ENCODE results near the gene SLC7A7.
A peak's percentile ranks its signal among the peaks of the same experiment; 100 is the strongest.
"Not testable (repeated sequence)": the region's sequence is repeated elsewhere in the genome, so short reads cannot be mapped to it uniquely, and the experiment has no call there.

SLC7A7 gene

DNA sequence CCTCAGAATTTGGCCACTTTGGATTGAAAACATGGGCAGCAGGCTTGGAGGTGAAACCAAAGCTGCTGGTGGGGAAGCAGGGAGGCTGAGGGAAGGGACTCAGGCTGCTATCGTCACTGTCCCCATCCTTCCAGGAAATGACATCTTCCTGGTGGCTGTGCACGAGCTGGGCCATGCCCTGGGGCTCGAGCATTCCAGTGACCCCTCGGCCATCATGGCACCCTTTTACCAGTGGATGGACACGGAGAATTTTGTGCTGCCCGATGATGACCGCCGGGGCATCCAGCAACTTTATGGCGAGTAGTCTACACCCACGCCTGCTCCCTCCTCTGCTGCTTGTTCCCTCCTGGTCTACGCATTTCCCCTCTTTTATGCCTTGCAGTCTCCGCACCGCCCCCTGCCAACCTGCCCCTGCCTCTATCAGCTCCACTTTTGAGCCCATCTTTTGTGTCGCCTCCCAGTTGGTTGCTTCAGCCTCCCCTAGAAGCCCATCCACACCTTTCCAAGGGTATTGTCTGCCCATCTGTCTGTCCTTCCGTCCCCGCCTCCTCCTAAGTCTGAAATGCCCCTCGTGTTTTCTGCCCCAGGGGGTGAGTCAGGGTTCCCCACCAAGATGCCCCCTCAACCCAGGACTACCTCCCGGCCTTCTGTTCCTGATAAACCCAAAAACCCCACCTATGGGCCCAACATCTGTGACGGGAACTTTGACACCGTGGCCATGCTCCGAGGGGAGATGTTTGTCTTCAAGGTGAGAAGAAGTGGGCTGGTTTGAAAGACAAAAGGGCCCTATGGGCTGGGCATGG, 28.1 kb upstream of the SLC7A7 start:
- no peak for DNase-seq (ENCODE audit: low read depth)

DNA sequence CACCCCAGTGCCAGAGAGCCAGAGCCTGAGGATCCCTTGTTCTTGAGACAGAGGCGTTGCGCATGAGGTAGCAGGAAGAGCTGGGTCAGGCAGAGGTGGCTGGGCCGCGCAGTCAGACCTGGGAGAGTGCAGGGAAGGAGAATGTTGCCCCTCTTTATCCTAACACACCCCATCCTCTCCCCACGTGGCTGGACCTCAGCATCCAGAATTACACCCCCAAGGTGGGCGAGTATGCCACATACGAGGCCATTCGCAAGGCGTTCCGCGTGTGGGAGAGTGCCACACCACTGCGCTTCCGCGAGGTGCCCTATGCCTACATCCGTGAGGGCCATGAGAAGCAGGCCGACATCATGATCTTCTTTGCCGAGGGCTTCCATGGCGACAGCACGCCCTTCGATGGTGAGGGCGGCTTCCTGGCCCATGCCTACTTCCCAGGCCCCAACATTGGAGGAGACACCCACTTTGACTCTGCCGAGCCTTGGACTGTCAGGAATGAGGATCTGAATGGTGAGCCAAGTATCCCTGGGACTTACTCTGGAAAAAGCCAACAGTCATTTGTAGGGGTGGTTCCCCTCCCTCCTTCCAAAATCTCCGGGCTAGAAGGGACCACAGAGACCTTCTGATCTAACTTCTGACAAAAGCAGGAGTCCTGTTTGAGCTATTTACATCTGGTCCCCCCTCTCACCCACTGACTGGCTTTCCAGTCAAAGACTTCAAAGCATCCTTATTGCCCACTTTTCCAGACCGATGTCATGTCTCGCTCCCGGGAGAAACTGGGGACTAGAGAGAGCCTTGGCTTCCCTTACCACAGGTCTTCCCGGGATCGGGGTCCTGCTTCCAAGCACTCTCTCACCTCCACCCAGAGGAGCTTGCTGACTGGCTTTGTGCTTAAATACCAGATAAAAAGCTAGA, 27.2 kb upstream of the SLC7A7 start:
- no peak for DNase-seq (ENCODE audit: low read depth)

DNA sequence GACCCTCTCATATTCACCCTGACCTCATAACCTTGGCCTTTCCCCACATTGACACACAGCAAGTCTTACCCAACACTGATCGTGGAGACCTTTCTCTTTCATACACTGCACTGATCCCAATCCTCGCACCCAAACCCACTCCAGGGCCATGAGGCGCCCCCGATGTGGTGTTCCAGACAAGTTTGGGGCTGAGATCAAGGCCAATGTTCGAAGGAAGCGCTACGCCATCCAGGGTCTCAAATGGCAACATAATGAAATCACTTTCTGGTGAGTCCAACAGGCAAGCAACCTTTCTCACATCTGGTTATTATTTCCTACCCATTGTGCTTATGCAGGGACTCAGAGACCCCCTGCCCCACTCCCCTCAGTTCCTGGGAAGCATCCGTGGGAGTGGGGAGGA, 26.5 kb upstream of the SLC7A7 start:
- no peak for DNase-seq (ENCODE audit: low read depth)

DNA sequence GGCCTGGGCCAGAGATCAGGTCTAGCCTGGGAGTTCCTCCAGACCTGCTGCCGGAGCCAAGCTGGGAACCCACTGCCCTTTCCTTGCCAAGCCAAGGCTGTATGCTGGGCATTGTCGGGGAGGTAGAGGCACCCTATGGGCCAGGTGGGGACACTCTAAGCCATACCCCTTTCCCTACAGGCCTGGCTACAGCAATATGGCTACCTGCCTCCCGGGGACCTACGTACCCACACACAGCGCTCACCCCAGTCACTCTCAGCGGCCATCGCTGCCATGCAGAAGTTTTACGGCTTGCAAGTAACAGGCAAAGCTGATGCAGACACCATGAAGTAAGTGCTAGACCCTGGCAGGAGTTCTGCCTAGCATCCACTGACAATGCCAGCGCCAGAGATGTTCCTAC, 26.1 kb upstream of the SLC7A7 start:
- DNase-seq (ENCODE audit: low read depth): no peak

DNA sequence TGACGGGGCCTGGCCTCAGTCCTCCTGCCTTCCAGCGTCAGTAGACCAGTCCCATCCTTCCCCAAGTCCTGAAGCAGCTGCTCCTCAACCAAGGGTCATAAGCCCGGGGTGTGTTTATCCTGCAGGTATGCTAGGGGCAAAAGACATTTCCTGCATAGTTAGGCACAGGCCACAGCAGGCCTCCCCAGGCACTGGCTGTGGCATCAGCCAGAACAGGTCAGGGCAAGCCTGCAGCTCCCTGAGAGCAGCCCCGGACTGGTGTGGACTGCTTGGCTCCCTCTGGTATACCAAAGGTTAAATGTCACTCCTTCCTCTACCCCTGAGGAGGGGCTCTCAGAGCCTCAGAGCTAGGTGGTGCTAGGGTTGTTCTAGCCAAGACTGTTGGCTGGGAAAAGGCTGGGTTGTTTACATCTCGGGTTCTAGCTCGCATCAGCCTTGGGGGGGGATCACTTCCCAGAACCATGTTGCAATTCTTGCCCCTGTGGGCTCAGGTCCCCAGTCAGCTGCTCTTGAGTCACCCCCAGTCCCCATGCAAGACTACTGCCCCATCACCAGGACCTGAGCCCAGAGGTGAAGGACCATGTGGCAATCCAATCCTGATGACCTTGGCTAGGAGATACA, 24.0 kb upstream of the SLC7A7 start:
- DNase-seq (ENCODE audit: low read depth): no peak

DNA sequence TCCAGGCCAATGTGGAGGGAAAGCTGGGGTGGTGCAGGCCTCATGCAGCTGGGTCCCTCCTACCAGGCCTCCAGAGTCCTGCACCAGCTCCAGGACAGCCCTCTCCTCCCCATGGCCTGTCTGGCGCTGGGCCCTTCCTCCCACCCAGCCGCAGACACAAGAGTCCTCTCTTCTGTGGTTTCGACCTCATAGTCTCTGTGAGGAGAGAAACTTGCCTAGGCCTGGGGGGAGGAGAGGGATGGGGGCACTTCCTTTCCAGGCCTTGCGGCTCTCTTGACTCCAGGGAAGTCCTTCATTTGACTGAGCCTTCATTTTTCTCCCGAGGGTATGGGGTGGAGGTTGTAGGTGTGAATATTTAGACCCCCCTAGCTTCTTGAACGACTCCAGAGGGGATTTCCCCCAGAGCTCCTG, 23.4 kb upstream of the SLC7A7 start:
- DNase-seq (ENCODE audit: low read depth): no peak

DNA sequence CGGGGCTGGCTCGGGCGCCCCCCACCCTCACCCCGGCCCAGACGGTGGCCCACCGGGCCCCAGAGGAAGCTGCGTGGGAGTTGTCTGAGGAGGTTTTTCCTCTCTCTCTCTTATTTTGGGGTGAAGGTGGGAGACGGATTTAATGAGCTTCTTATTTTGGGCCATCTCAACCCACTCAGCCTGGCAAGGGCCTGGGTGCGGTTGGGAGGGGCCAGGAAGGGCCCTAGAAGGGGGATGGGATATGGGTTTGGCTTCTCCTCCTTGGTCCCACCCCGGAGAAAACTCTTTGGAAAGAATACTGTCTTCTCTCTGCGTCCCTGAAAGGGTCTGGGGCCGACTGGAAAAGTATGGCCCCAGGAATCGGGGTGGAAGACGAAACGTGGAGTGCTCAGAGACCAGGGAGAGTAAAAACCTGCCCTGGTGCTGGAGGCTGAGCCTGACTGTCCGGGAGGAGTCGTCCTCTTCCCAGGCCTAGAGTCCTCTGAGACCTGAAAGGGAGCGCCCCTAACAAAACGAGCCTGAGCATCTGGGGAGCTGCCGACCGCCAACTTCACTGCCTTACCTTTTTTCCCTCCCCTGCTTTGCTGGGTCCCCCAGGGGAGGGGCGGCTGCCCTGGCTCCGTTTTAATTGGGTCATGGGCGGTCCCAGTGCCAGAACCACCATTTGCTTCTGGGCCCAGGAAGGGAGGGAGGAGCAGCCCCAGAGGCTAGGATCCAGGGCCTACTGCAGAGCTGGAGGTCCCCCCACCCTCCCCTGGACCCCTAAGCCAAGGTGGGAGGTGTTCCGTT, 22.7 kb upstream of the SLC7A7 start:
- DNase-seq (ENCODE audit: low read depth): peak; percentile 42

DNA sequence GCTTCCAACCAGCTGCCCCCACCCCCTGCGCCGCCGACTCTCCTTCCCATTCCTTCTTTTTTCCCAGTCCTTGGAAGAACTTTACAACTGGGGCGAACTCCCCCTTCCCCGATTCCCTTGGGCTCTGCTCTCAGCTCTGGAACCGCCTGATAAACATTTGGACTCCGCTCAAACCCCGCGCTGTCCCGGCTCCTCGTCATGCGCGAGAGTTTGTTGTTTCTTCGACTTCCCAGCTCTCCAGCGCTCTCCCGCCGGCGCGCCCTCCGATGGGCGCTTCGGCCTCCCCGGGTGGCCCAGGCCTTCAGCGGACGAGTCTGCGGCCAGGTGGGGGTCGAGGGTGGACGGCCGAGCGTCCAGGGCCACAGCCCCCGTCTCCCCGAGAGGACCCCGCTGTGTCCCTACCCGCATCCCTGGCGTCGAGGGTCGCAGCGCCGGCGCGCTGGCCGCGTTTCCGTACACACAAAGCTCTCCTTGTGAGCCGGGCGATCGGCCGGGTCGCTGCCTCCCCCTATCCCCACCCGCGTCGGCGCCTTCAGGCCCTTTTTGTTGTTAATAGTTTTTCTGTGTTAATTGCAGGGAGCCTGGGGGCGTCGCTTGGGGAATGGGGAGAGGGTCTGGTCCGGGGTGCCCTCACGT, 22.0 kb upstream of the SLC7A7 start:
- peak; percentile 43 for DNase-seq (ENCODE audit: low read depth)

DNA sequence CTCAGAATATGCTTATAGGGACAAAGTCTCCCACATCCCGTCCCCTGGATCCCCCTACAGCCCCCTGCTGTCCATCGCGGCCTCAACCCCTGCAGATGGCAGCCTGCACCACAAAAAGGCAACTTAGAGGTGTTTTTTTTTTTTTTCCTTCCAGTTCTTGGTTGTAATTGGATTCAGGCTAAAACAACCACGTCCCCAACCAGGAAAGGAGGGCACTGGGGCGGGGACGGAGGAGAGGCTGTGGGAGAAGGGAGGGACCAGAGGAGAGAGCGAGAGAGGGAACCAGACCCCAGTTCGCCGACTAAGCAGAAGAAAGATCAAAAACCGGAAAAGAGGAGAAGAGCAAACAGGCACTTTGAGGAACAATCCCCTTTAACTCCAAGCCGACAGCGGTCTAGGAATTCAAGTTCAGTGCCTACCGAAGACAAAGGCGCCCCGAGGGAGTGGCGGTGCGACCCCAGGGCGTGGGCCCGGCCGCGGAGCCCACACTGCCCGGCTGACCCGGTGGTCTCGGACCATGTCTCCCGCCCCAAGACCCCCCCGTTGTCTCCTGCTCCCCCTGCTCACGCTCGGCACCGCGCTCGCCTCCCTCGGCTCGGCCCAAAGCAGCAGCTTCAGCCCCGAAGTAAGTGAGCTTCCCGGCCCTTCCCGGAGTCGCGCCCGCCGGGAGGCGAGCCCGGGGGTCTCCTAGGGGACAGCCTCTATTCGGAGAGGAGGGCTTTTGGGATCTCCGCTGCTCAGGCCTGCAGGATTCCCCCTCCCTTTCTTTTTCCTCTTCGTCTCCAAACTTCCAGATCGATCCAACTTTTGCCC, 21.3 kb upstream of the SLC7A7 start, which contains the start of gene MMP14:
TSS of gene MMP14 (plus strand) at position 285 of the 813 bp plus-strand sequence. CDS start at position 518, 233 bp downstream.
- peak; percentile 66 for DNase-seq (ENCODE audit: low read depth)

DNA sequence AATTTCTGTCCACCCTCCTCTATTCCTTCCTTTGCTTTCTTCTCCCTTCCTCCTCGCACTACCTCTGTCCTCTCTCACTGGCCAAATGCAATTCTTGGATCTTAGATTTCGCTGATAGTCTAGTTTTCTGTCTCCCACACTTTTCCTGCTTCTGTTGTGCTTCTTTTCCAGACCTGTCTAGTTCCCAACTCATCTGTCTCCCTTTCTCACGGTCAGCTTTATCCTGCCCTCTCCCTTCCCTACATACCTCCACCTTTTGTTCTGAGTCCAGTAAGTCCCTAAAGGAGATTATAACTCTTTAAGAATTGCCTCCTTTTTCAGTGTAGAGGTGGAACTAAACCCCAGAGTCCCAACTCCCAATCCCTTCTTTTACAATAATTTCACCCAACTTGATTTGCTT, 20.3 kb upstream of the SLC7A7 start:
- no peak for DNase-seq (ENCODE audit: low read depth)

DNA sequence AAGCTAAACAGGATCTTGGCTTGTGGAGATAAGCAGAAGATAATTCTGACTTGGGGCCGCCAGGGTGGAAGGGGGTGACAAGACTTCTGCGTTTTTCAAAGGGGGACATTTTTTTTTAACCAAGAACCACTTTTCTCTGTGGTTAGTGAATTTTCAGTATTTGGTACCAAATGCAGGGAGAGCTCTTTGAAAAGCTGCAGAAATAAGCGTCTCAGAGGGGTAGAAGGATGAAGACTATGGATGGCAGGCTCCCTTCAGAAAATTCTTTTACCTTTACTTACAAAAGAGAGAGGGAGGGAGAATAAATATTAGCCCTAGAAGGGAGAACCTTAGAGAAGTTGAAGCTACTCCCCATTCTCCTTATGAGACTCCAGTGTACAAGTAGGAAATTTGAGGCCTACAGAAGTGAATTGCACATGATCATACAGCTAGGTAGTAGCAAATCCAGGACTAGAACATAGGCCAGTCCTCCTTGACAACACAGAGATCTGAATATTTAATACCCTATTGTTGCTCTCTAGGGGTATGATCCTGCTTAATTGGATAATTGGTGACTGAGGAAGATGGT, 15.3 kb upstream of the SLC7A7 start:
- DNase-seq (ENCODE audit: low read depth): no peak

DNA sequence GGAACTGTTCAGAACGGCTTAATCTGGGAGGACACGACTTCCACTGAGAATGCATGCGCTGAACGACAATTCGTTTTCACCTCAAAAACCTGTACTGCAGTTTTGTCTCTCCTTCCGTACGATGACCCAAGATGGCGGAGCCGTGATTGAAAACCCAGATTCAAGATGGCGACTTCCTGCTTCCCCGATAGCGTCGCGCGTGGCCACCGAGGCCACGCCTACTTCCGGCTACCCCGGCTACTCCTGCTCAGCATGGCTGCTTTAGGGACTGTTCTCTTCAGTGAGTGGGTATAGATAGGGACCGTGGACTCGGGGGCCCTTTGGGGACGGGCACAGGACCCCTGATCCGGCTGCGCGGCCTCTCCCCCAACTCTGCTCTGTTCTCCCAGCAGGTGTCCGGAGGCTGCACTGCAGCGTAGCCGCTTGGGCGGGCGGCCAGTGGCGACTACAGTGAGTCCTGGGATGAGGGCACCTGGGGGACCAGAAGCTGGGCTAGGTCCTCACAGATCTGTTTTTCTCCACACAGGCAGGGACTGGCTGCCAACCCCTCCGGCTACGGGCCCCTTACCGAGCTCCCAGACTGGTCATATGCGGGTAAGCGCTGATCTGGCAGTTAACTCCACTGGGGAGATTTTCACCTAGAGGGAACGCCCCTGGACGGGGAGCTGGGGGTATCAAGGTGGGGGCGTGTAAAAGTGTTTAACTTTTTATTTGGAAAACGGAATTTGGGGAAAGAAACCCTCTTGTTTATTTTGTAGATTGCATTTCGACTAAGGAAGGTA, 14.6 kb upstream of the SLC7A7 start, which contains the start of gene MRPL52:
TSS of gene MRPL52 (plus strand) at position 227 of the 782 bp plus-strand sequence. CDS start at position 253, 26 bp downstream.
- DNase-seq (ENCODE audit: low read depth): peak; percentile 78

DNA sequence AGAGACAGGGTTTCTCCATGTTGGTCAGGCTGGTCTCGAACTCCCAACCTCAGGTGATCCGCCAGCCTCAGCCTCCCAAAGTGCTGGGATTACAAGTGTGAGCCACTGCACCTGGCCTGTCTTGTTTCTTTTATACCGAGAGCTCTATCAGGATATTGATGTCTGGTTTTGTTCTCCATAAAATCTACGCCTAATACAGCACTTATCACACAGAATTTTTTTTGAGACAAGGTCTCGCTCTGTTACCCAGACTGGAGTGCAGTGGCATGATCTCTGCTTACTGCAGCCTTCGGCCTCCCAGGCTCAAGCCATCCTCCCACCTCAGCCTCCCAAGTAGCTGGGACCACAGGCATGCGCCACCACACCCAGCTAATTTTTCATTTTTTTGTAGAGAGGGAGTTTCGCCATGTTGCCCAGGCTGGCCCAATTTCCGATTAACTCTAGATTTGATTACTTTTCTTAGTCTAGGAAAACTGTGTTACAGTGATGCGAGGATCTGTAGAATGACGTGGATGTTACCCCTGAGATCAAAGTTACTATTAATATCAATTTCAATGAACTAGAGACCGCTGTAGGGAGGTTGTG, 13.9 kb upstream of the SLC7A7 start:
- DNase-seq (ENCODE audit: low read depth): not testable (repeated sequence)

DNA sequence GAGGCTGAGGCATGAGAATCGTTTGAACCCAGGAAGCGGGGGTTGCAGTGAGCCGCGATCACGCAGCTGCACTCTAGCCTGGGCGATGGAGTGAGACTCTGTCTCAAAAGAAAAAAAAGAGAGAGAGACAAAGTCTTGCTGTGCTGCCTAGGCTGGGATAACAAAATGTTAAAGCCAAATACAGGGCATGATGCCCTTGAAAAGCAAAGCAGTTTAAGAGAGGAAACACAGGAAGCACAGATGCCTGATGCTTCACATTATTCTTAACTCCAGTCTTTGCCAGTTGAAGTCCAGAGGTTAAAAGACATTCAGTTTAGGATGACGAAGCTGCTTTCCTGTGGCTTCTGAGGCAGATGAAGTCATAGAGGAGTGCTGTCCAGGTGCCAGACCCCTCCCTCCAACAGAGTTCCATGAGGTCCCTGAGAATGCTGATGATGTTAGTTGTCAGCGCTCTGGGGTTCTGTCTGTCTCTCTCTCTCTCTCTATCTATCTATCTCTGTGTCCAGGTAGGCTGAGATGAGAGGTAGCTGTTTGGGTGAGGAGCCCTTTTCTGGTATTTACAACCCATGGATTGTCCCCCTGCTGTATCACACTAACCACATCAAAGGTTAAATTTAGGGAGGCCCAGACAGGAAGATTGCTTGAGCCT, 9.6 kb upstream of the SLC7A7 start:
- peak; percentile 60 for DNase-seq (ENCODE audit: low read depth)

DNA sequence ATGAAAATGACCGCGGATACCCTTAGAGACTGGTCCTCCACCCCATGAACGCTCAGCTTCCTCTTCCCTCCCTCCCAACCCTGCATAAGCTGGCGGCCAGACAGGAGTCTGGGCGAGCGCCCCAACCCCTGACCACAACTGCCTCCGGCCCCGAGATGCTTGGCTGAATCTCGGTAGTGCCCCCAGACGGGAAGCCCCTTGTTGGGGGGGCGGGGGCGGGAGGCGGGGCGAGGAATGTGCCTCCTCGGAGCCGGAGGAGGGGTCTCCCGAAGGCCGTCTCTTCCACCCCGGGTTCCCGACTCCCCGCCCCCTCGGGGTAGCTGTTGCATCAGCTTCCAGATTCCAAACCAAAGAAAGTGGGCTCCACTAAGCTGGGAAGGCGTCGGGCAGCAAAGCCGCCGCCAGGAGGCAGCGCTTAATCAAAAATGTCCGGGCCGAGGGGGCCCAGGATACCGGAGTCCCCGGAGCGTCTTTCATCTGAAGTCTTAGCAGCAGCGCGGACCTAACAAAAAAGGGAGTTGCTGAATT, 7.4 kb upstream of the SLC7A7 start:
- DNase-seq (ENCODE audit: low read depth): peak; percentile 76

DNA sequence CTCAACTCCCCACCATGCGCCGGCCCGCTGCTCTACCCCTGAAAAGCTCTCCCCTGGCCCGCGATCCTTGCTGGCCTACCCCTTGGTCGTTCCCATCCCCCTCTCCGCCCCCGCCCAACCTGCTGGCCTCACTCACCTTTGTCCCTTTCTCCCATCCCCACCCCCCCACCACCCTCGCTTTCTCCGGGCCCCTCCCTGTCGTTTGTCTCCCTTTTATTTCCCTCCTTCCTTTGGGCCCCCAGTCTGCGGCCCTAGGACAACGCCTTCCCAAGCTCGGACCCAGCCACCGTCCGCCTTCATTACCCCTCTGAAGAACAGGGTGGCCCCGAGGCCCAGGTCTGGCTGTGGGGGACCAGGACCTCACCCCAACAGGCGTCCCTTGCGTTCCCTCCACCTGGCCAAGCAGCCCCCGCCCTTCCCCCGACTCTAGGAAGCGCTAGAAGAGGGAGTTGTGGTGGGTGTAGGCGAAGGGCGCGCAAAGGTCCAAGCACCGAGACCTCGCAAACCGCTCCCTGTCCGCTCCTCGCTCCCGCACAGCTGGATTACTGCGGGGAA, 6.9 kb upstream of the SLC7A7 start:
- no peak for DNase-seq (ENCODE audit: low read depth)

DNA sequence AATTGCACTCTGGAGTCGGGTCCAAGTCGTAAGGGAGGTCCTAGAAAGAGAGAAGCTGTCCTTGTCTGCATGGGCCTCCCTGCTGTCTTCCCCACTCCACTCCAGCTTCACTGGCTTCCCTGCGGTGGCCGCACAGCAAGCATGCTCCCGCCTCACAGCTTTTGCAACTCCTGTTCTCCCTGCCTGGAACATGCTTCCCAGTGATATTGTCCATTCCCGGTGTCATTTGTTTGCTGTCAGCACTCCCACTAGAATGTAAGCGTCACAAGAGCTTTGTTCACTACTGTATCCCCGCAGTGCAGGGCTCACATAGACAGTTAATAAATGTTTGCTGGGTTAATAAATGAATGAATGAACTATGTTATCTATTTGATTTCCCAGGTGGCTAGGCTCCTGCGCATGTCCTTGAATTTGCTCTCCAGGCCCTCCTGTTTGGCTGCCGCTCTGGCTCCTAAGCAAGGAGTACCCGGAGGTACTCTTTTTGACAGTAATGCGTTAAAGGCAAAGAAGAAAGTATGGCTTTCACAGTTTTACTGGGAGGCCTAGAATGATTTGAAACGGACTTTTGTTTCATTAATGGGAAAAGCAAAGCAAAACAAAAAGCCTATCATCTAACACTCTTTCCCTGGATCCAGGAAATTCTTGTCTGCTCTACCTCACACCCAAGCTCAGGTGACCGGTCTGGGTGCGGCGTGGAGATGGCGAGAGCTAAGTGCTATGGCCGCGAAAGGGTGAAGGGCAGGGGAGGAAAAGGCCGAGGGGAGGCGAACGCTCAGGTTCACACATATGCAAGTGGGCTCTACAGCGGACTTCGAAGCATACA, 6.2 kb upstream of the SLC7A7 start:
- no peak for DNase-seq (ENCODE audit: low read depth)

All from HS-27A (cell line).